GM18508 (cell line): ENCODE results near the gene ADGRL2.
"Not testable (repeated sequence)": the region's sequence is repeated elsewhere in the genome, so short reads cannot be mapped to it uniquely, and the experiment has no call there.

ENCODE experiments used
- ATAC-seq: cut with Tn5 transposase; IDR thresholded peaks from one replicate; pipeline ENCODE4 v1.9.1; 2021; ENCODE audit warnings: moderate number of reproducible peaks; ENCODE audit not compliant: insufficient read depth, unreplicated experiment

ADGRL2 gene

DNA sequence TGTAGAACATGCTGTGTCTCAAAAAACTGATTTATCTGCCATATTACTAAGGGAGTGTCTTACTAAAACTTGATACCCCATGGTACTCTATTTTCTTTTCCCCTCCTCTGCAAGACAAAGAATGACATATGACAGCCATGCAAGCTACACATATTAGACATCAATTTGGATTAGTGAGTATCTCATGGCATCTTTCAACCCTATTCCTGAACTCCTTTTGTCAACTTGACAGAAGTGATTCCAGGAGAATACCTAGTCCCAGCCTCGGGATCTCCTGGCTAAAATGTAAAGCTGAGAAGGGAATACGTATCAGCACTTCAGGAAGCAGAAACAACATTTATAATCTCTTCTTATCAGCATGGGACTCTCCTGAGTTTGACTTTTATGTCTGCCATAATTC lies 43.7 kb downstream of the ADGRL2 start:
- no peak for ATAC-seq

DNA sequence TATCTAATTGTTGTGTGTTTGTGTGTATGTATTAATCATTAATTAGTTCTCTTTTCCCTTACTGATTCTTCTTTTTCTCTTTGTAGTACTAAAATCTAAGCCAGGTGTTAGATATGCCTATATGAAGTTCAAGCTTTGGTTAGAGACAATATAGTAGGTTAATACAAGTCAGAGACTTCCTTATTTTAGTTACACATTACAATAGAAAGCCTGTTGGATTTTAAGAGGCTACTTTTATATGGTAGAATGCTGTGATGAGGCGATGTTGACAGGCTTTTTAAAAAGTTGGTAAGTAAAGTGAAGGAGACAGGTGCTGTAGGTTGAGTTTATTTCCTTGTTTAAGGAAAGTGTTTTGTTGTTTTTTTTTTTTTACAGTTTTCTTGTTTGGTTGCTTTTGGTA lies 45.9 kb downstream of the ADGRL2 start:
- ATAC-seq: no peak

DNA sequence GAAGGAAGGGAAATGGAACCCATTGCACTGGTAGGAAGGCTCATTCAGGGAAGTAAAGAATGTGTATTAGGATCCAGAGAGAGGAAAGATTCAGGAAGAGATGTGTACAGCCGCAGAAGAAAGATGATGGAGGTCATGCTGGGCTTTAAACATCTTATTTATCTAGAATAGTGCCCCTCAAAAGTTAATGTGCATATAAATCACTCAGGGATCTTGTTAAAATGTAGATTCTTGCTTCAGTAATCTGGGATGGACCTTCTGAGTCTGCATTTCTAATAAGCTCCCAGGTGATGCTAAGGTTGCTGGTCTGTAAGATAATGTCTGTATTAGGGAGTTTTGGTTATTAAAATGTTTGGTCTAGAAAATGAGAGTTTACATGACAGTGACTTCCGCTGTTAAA lies 46.3 kb downstream of the ADGRL2 start:
- ATAC-seq: no peak

GRCh38 chr1:81848880-81849682 lies 48.3 kb downstream of the ADGRL2 start:
- ATAC-seq: no peak

GRCh38 chr1:81850031-81850430 lies 49.3 kb downstream of the ADGRL2 start:
- ATAC-seq: no peak

DNA sequence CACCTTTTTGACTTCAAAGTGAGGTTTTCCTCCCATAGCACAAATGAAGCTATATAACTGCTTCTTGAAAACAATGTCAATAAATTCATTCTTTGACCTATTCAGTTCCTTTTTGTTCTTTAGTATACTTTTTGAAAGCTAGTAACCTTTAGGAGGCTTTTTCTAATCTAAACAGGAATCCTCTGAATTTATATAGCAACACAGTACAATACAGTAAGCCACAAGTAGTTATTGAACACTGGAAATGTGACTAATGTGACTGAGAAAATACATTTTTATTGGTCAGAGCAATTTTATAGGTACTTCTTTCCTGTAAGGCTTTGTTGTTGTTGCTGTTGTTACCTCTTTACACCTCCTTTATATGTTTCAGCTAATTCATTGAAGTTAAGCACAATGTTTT lies 49.8 kb downstream of the ADGRL2 start:
- ATAC-seq: no peak

DNA sequence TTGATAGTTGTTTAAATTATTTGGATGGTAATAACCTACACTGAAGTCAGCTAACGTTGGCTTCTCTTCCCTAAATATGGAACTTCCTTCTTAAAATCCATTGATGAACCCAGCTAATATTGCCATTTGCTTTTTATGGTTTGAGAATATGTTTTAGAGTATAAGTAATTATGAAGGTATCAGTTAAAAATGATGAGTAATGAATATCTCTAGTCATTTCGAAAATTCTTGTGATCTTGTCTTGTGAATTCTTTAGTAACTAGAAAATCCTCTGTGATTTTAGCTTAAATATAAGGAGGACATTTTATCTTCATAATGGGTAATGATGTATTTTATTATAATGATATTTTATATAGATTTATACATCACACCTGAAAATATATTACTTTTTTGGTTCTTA lies 50.5 kb downstream of the ADGRL2 start:
- ATAC-seq: no peak

DNA sequence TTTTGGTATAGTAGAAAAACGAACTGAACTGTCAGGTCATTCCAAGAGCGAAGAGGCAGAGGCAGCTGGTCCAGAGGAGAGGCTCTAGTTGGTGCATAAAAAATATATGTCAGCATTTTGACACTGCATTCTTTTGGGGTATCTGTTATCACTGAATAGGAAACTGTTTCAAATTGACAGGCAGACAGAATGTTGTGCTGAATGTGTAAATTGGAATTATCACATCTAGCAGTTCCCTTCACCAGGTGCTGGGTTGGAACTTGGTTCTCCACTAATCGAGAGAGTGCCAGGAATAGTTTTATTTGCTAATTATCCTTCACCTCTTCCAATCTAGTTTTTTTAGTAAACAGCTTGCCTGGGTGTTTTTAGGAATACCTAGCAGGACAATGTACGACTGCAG lies 52.2 kb downstream of the ADGRL2 start:
- ATAC-seq: no peak

- ATAC-seq: no peak
These were observed 66.5 kb downstream of the ADGRL2 start for GRCh38 chr1:81867235-81867634.

GRCh38 chr1:81869307-81869706 lies 68.6 kb downstream of the ADGRL2 start:
- ATAC-seq: no peak

DNA sequence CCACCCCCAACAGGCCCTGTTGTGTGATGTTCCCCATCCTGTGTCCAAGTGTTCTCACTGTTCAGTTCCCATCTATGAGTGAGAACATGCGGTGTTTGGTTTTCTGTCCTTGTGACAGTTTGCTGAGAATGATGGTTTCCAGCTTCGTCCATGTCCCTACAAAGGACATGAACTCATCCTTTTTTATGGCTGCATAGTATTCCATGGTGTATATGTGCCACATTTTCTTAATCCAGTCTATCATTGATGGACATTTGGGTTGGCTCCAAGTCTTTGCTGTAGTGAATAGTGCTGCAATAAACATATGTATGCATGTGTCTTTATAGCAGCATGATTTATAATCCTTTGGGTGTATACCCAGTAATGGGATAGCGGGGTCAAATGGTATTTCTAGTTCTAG lies 70.4 kb downstream of the ADGRL2 start:
- ATAC-seq: not testable (repeated sequence)

GRCh38 chr1:81873946-81874345 lies 73.2 kb downstream of the ADGRL2 start:
- no peak for ATAC-seq

GRCh38 chr1:81874461-81874860 lies 73.7 kb downstream of the ADGRL2 start:
- no peak for ATAC-seq

DNA sequence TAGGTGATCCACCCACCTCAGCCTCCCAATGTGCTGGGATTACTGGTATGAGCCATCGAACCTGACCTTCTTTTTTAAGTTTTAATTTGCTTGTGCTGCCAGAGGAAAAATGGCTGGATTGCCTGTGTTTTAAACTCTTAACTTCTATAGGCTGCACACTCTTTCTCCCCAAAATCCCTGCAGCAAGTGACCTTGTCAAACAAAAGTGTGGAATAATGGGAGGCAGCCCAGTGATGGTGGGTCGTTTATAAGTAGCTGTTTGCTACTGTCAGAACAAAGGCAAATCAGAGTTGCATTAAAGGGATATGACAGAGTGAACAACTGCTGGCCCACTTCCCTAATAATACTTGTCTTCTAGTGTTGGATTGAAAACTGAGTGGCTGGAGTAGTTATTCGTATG lies 74.2 kb downstream of the ADGRL2 start:
- ATAC-seq: no peak

DNA sequence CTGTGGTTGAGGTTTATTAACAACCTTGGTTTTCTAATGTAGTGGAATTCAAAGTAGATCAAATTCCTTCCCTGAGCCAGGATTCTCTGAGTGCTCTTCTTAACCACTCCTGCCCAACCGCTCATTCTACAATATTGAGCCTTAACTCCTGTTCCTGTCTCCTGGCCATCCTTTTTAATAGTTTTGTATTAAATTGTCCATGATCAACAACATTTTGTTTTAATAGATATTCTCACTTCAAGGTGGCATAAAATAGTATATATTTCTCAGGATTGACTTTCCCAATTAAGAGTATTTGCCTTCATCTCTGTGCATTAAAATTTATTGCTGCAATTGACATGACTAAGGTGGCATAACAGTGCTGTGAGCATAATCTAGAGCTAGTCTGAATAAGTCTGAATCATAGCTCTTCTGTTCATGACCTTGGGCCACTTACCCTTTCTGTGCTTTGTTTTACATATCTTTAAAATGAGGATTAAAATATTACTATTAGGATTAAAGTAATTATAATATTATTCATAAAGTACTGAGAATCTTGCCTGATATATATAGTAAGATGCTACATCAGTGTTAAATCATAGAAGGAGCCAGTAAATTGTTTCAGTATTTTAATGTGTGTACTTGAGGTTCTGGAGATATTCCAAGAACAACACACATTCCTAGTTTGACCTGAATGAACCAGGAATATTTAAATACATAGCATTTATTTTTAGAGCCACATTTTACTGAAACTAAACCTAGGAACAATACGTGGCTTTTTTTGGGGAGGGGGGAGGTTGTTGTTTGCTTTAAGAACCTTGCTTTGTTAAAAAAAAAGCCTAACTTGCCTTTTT lies 76.4 kb downstream of the ADGRL2 start:
- no peak for ATAC-seq

DNA sequence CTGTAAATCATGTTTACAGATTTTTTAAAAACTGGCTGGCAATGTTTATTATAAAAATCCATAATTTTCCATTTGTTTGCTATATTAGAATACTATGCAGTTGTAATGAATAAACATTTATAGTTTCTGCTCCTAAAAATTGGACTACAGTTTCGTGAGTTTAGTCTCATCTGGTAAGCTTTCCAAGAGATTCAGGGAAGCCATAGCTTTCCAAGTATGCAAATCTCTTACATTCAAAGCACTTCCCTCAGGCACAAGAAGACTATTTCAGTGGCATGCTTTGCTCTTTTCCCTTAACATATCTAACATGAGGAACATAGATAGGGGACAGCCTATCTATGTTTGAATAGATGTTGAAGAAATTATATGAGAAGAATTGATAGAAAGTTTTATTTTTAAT lies 77.2 kb downstream of the ADGRL2 start:
- ATAC-seq: no peak

DNA sequence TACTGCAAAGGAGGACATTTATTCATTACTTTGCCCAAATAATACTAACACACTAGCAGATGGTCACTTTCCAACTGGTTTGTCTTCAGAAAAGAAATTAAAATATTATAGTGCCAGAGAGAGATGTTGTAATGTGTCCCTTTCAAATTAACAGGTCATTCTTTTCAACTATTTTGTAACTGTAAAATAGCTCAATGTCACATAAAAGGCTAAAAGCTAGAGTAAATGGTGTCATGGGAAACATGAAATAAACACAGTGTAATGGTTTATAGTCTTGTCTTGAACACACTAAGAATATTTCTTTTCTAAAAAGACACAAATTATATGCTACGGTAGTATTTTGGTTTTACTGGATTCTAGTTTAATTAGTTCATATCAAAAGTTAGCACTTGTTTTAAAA lies 77.8 kb downstream of the ADGRL2 start:
- no peak for ATAC-seq

DNA sequence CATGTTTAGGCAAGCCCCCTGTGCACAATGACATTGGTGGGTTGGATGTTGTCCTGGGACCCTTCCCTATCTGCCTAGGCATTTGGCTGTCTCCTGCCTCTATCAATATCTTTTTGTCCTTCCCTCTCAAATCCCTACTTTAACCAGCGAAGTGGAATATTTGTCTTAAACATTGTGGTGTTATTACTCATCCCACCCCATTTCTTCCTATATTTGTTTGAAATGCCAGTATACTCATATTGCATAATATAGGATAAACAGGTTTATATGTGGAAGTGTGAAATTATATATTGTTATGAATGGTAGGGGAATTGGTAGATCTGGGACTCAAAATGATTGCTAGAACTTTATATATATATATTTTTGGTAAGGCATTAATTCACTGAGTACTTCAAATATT lies 80.0 kb downstream of the ADGRL2 start:
- no peak for ATAC-seq

GRCh38 chr1:81885291-81885690 lies 84.6 kb downstream of the ADGRL2 start:
- no peak for ATAC-seq

DNA sequence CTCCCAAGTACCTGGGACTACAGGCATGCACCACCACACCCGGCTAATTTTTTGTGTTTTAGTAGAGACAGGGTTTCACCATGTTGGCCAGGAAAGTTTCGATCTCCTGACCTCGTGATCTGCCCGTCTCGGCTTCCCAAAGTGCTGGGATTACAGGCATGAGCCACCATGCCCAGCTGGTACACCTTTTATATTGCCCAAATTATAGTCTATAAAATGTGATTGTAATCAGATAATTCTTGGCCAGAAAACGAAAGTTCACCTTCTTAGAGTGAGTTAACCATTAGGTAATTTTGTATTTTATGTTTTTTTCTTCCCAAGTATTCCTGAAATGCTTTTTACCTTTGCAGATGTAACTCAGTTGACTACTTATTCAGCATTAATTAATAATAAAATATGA lies 85.6 kb downstream of the ADGRL2 start:
- ATAC-seq: not testable (repeated sequence)

DNA sequence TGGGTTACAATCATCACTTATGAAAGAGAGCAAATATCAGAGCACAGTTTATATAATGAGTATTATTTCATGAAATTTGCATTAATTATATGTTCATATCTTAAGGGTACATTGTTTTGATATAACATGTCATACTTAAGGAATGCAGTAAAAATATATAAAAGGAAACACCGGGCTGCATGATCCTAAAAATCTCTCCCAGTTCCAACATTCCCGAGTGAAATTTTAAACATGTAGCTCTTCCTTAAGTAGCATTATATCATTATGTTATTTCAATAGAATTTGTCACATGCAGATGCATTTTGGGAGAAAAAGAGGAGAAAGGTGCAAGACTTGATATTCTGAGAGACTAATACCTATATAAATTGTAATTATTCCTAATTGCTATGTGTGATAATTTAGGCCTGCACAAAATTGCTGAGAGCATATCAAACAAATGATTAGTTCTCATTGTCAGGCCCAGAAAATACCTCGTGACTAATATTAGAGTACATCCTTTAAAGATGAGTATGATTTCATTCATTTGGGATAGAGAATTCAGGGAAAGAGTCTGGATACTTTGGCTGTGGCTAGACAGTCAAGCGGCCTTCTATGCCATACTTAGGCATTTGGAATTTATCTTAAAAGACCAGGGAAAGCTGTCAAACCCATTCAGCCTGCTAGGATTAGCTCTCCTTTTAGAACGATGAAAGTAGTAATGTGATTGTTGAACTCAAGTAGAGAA lies 86.8 kb downstream of the ADGRL2 start:
- no peak for ATAC-seq
